Neural cell (in vitro differentiated cells): ENCODE data around the gene KIF13A. TPM values are rescaled to one million over a fixed set of nuclear protein-coding genes. Genes with fewer than 3 reads are reported as not detected.
"Not testable (repeated sequence)": the region's sequence is repeated elsewhere in the genome, so short reads cannot be mapped to it uniquely, and the experiment has no call there.

Source experiments
- H2AFZ ChIP-seq: fragments of 200-600, 300-800 bp; sonication (generic), shearing (Covaris generic); 2 replicates; pipeline ENCODE4 v1.6.0; 2014; ENCODE audit warnings: low read depth, mild to moderate bottlenecking, antibody characterized with exemption, low read length, moderate library complexity
- H3F3A ChIP-seq: fragments of 200-600 bp; shearing (Covaris generic); 2 replicates; pipeline ENCODE4 v1.6.1; 2016; ENCODE audit warnings: mild to moderate bottlenecking, moderate library complexity, mixed read lengths, antibody characterized with exemption, low read length; ENCODE audit not compliant: insufficient read depth, poor library complexity, severe bottlenecking
- H3K27ac ChIP-seq: fragments of 200-600, 300-800 bp; sonication (generic), shearing (Covaris generic); 2 replicates; pipeline ENCODE4 v1.5.1; 2014; ENCODE audit warnings: mild to moderate bottlenecking, low read length, moderate library complexity
- H3K27me3 ChIP-seq: fragments of 300-800, 200-600 bp; sonication (generic), shearing (Covaris generic); 2 replicates; pipeline ENCODE4 v1.6.0; 2014; ENCODE audit warnings: mild to moderate bottlenecking, low read depth, low read length, moderate library complexity; ENCODE audit not compliant: insufficient read depth
- H3K36me3 ChIP-seq: fragments of 300-800, 200-600 bp; sonication (generic), shearing (Covaris generic); 2 replicates; pipeline ENCODE4 v1.5.1; 2014; ENCODE audit warnings: mild to moderate bottlenecking, antibody characterized with exemption, low read length, moderate library complexity; ENCODE audit not compliant: insufficient read depth
- H3K4me2 ChIP-seq: fragments of 300-800, 200-600 bp; sonication (generic), shearing (Covaris generic); 2 replicates; pipeline ENCODE4 v1.6.0; 2014; ENCODE audit warnings: mild to moderate bottlenecking, low read length
- H3K4me3 ChIP-seq: fragments of 300-800, 200-600 bp; sonication (generic), shearing (Covaris generic); 2 replicates; pipeline ENCODE4 v1.5.1; 2014; ENCODE audit warnings: mild to moderate bottlenecking, low read length, moderate library complexity
- H3K79me2 ChIP-seq: fragments of 200-600 bp; shearing (Covaris generic); replicated peaks from 2 replicates; pipeline ENCODE4 v1.6.0; 2014; ENCODE audit warnings: mild to moderate bottlenecking, low read length, moderate library complexity; ENCODE audit not compliant: insufficient read depth
- H3K9ac ChIP-seq: fragments of 300-800, 200-600 bp; sonication (generic), shearing (Covaris generic); 2 replicates; pipeline ENCODE4 v1.6.1; 2016; ENCODE audit warnings: mild to moderate bottlenecking, low read length, mixed read lengths
- H3K9me2 ChIP-seq: fragments of 200-600 bp; shearing (Covaris generic); 2 replicates; pipeline ENCODE4 v1.6.1; 2016; ENCODE audit warnings: mild to moderate bottlenecking, low read length, mixed read lengths; ENCODE audit not compliant: insufficient read depth
- H3K9me3 ChIP-seq: fragments of 200-600, 300-800 bp; sonication (generic), shearing (Covaris generic); 2 replicates; pipeline ENCODE4 v1.6.1; 2016; ENCODE audit warnings: mild to moderate bottlenecking, mixed run types, low read length, moderate library complexity, mixed read lengths
- H4K20me1 ChIP-seq: fragments of 200-600 bp; shearing (Covaris generic); 2 replicates; pipeline ENCODE4 v1.6.1; 2016; ENCODE audit warnings: mild to moderate bottlenecking, mixed run types; ENCODE audit not compliant: insufficient read depth
- EP300 ChIP-seq: fragments of 450-650 bp; conservative IDR thresholded peaks from 2 replicates; pipeline ENCODE4 v1.6.1; 2014; ENCODE audit warnings: antibody characterized with exemption, mild to moderate bottlenecking, moderate library complexity; ENCODE audit not compliant: poor library complexity, severe bottlenecking
- EZH2 ChIP-seq: fragments of 200-600, 300-800 bp; shearing (Covaris generic), sonication (generic); IDR thresholded peaks from 2 replicates; pipeline ENCODE4 v1.6.1; 2014; ENCODE audit warnings: antibody characterized with exemption, low read length, borderline replicate concordance, mild to moderate bottlenecking; ENCODE audit not compliant: insufficient read depth, poor library complexity, severe bottlenecking
- MXI1 ChIP-seq: fragments of 450-650 bp; conservative IDR thresholded peaks from 2 replicates; pipeline ENCODE4 v1.6.1; 2014; ENCODE audit warnings: antibody characterized with exemption, mild to moderate bottlenecking; ENCODE audit not compliant: poor library complexity, severe bottlenecking
- POLR2AphosphoS5 ChIP-seq: IDR thresholded peaks from 2 replicates; pipeline ENCODE4 v1.6.1; 2012
- RAD21 ChIP-seq: fragments of 450-650 bp; conservative IDR thresholded peaks from 2 replicates; pipeline ENCODE4 v1.6.1; 2014; ENCODE audit warnings: antibody characterized with exemption, mild to moderate bottlenecking, moderate library complexity
- SMC3 ChIP-seq: fragments of 450-650 bp; conservative IDR thresholded peaks from 2 replicates; pipeline ENCODE4 v1.6.1; 2014; ENCODE audit warnings: antibody characterized with exemption, mild to moderate bottlenecking, moderate library complexity; ENCODE audit not compliant: poor library complexity
- TAF1 ChIP-seq: IDR thresholded peaks from 2 replicates; pipeline ENCODE4 v1.6.1; 2012; ENCODE audit warnings: low read depth
- polyA plus RNA-seq: library from polyadenylated mRNA; depleted of rRNA; stranded (reverse); fragments of >200 nt; gene quantifications from 2 replicates; pipeline ENCODE4 v1.2.3, GENCODE V29; 2014
- TF ChIP-seq, protein P1 (sequence below): fragments of 450-650 bp; IDR thresholded peaks from 2 replicates; pipeline ENCODE4 v1.5.1; 2014; ENCODE audit warnings: antibody characterized with exemption, mild to moderate bottlenecking, moderate library complexity; ENCODE audit not compliant: poor library complexity, severe bottlenecking
- TF ChIP-seq, protein P2 (sequence below): IDR thresholded peaks from 2 replicates; pipeline ENCODE4 v1.6.1; 2012; ENCODE audit warnings: borderline replicate concordance

Gene KIF13A
- polyA plus RNA-seq, 1 donor from 2014 or later: 9.4 TPM

DNA sequence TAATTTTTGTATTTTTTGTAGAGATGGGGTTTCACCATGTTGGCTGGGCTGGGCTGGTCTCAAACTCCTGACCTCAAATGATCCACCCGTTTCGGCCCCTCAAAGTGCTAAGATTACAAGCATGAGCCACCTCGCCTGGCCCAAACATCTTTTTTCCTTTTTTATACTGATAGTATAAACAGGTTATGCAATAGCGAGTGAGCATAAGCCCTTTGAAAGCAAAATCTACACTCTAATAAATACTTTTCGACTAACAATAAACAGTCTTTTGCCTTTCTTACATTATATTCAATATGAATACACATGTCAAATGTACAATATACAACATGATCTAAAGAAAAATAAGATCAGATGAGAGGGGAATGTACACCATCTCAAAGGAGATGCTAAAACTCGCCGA is 38.7 kb downstream of the KIF13A start:
- H3K36me3 ChIP-seq: no peaks in the 10 kb centered on the region
- no peak overlapping the region for H3K4me3 ChIP-seq
- no peaks in the 10 kb centered on the region for H4K20me1 ChIP-seq
- H3K9me2 ChIP-seq: no peaks in the 10 kb centered on the region
- H3K79me2 ChIP-seq: no peaks in the 10 kb centered on the region
- no peak overlapping the region for H3K9ac ChIP-seq
- no peaks in the 10 kb centered on the region for H3F3A ChIP-seq
- H2AFZ ChIP-seq: no peak overlapping the region
- H3K27ac ChIP-seq: no peak overlapping the region
- no peak for TF ChIP-seq POLR2AphosphoS5
- TF ChIP-seq EP300: no peak
- TF ChIP-seq EZH2: no peak
- TF ChIP-seq TAF1: no peak
- TF ChIP-seq, protein P1, sequence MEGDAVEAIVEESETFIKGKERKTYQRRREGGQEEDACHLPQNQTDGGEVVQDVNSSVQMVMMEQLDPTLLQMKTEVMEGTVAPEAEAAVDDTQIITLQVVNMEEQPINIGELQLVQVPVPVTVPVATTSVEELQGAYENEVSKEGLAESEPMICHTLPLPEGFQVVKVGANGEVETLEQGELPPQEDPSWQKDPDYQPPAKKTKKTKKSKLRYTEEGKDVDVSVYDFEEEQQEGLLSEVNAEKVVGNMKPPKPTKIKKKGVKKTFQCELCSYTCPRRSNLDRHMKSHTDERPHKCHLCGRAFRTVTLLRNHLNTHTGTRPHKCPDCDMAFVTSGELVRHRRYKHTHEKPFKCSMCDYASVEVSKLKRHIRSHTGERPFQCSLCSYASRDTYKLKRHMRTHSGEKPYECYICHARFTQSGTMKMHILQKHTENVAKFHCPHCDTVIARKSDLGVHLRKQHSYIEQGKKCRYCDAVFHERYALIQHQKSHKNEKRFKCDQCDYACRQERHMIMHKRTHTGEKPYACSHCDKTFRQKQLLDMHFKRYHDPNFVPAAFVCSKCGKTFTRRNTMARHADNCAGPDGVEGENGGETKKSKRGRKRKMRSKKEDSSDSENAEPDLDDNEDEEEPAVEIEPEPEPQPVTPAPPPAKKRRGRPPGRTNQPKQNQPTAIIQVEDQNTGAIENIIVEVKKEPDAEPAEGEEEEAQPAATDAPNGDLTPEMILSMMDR: no peak
- TF ChIP-seq, protein P2, sequence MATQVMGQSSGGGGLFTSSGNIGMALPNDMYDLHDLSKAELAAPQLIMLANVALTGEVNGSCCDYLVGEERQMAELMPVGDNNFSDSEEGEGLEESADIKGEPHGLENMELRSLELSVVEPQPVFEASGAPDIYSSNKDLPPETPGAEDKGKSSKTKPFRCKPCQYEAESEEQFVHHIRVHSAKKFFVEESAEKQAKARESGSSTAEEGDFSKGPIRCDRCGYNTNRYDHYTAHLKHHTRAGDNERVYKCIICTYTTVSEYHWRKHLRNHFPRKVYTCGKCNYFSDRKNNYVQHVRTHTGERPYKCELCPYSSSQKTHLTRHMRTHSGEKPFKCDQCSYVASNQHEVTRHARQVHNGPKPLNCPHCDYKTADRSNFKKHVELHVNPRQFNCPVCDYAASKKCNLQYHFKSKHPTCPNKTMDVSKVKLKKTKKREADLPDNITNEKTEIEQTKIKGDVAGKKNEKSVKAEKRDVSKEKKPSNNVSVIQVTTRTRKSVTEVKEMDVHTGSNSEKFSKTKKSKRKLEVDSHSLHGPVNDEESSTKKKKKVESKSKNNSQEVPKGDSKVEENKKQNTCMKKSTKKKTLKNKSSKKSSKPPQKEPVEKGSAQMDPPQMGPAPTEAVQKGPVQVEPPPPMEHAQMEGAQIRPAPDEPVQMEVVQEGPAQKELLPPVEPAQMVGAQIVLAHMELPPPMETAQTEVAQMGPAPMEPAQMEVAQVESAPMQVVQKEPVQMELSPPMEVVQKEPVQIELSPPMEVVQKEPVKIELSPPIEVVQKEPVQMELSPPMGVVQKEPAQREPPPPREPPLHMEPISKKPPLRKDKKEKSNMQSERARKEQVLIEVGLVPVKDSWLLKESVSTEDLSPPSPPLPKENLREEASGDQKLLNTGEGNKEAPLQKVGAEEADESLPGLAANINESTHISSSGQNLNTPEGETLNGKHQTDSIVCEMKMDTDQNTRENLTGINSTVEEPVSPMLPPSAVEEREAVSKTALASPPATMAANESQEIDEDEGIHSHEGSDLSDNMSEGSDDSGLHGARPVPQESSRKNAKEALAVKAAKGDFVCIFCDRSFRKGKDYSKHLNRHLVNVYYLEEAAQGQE: no peak
- TF ChIP-seq MXI1: no peak
- TF ChIP-seq SMC3: no peak
- TF ChIP-seq RAD21: no peak
- no peak overlapping the region for H3K4me2 ChIP-seq
- H3K27me3 ChIP-seq: no peaks in the 10 kb centered on the region
- H3K9me3 ChIP-seq: no peaks in the 10 kb centered on the region

DNA sequence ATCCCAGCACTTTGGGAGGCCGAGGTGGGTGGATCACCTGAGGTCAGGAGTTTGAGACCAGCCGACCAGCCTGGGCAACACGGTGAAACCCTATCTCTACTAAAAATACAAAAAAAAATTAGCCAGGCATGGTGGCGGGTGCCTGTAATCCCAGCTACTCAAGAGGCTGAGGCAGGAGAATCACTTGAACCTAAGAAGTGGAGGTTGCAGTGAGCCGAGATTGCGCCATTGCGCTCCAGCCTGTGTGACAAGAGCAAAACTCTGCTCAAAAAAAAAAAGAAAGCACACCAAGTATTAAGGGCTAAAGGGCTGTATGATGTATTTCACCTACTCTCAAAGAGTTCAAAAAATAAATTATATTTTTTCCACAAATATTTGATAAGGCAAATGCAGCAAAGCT is 39.9 kb downstream of the KIF13A start:
- H3K9ac ChIP-seq, H3K27ac ChIP-seq, H2AFZ ChIP-seq, H3K27me3 ChIP-seq, H3K9me2 ChIP-seq, H3K79me2 ChIP-seq, H3K36me3 ChIP-seq, H3K4me2 ChIP-seq, H4K20me1 ChIP-seq, H3F3A ChIP-seq, H3K4me3 ChIP-seq, H3K9me3 ChIP-seq: not testable (repeated sequence)

DNA sequence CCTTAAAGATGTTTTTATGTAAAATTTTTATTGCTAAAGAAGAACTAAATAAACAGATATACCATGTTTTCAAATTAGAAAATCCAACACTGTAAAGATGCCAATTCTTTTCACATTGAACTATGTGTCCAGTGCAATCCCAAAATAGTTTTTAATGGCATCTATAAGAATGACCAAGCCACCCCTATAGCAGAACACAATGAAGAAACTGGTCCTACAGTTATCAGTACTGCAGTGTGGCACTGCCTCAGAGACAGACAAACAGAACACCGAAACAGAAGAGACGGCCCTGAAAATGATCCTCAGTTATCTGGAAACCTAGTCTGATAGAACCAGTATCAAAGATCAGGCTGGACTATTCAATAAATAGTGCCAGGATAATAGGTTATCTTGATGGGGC is 41.9 kb downstream of the KIF13A start:
- Histone ChIP-seq H3F3A (no peaks in the 10 kb centered on the region), H3K4me2 (no peak overlapping the region), H3K79me2 (no peaks in the 10 kb centered on the region), H3K27ac (no peak overlapping the region), H3K9ac (no peak overlapping the region), H3K4me3 (no peak overlapping the region), H3K36me3 (no peaks in the 10 kb centered on the region), H2AFZ (no peak overlapping the region), H3K27me3 (no peaks in the 10 kb centered on the region), H3K9me2 (no peaks in the 10 kb centered on the region), H3K9me3 (no peaks in the 10 kb centered on the region), H4K20me1 (no peaks in the 10 kb centered on the region)
- TF ChIP-seq SMC3: no peak
- TF ChIP-seq RAD21: no peak
- no peak for TF ChIP-seq TAF1
- TF ChIP-seq MXI1: no peak
- TF ChIP-seq, protein P1: no peak
- no peak for TF ChIP-seq EP300
- TF ChIP-seq EZH2: no peak
- no peak for TF ChIP-seq POLR2AphosphoS5
- TF ChIP-seq, protein P2: no peak
